HCEC 1CT (cell line): Measurements from ENCODE around the gene RSBN1.

Experiments
- DNase-seq: peaks from one replicate; pipeline ENCODE4 v3.0.0-alpha.2; 2017

The RSBN1 gene

DNA sequence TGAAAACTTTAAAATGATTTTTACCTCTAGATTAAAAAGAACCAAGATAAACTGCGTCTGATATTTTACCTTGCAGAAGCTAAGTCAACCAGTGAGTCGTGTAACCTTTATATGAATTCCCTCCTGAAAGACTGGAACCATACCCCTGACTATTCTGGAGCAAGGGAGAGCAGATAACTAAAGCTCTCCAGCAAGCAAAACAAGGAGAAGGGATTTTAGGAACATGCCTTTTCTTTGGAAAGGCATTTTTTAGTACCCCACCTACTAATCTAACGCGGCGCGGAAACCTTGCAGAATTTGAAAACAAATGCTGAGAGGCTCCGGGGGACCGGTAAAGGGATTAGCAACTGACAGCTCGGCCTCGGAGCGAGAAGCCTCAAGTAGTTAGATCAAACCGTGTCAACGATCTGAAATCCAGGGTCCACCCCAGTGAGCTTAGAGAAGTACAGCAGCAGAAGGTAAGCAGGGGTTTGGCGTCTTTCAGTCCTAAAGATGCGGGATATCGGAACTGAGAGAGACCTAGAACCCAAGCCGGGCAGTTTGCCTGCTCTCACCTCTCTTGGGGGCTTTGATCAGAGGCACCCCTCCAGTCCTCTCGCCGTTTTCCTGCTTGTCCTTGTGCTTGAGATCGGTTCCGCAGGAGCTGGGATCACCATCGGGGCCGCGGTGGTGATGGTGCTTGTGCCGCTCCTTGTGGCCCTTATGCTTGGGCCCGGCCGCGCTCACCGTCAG, 954 bp downstream of the RSBN1 start:
- peak; percentile 18 for DNase-seq

DNA sequence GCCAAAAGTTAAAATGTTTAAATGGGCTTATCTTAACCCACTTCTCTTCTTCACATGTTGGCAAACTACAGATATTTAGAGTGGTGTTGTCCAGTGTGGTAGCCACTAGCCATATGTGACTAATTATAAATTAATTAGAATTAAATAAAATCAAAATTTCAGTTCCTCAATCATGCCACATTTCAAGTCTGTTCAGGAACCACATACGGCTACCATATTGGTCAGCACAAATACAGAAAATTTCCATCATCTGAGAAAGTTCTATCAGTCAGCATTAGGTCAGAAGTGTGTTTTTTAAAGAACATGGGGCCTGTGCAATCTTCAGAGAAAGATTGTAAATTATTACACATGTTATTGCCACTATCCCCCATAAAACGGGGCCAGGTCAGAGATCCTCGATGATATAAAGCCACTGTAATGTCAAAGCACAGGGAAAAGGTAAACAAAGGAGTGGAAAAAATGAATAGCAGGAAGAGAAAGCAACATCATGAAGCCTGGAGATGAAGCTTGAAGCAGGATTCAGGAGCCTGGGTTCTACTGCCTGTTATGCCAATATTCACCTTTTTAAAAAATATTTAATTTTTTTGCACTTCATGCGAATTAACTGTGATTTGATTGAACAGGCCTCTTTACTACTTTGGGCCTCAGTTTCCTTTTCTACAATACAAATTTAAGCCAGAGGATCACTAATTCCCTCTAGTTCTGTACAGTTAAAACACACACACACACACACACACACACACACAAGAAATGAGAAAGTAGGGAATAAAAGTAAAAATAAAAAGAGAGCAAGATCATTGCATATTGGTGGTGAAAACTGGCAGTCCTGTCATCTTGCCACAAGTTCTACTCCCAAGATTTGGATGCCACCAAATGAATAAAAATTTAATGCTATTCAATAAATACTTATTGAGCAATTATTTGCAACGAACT, 2.3 kb downstream of the RSBN1 start:
- peak; percentile 53 for DNase-seq

DNA sequence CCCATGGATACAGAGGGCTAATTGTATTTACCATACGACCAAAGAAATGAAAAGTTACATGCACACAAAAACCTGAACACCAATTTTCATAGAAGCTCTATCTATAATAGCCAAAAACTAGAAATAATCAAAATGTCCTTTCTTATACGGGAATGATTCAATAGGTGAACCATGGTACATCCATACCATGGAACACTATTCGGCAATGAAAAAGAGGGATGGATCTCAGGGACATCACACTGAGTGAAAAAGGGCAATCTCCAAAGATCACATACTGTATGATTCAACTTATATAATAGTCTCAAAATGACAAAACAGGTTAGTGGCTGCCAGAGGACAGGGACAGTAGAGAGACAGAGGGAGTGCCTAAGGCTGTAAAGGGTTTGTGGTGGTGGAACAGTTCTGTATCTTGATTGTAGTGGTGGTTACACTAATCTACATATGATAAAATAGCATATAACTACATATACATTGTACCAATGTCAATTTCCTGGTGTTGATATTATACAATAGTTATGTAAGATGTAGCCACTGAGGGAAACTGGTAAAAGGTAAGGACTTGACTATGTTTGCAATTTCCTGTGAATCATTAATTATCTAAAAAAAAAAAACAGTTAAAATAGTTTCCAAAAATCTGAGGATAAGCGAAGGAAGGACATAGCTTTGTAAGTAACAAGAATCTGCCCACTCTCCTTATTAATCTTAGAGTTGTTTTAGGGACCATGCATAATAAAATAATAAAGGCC, 3.7 kb downstream of the RSBN1 start:
- no peak for DNase-seq

DNA sequence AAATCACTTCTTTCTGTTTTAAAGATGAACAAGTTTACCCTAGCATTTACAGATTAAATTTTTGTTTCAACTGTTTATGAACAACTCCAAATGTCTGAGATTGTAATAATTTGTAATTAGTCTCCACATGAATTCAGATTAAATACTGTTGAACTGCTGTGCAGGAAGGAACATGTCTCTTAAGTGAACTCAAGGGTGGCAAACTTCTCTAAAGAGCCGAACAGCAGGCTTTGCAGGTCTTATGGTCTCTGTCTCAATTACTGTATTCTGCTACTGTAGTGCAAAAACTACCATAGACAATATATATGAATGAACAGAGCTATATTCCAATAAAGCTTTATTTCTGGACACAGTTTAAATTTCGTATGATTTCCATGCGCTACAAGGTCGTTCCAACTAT, 6.6 kb downstream of the RSBN1 start:
- DNase-seq, result no peak

DNA sequence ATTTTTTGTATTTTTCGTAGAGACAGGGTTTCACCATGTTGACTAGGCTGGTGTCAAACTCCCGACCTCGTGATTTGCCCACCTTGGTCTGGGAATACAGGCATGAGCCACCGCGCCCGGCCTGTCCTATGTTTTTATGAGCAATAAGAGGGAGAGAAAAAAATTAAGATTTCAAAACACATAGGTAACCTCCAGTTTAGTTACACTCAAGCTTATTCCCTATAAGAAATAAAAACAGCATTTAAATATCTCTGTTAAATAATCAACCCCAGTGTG, 7.1 kb downstream of the RSBN1 start:
- no peak for DNase-seq

DNA sequence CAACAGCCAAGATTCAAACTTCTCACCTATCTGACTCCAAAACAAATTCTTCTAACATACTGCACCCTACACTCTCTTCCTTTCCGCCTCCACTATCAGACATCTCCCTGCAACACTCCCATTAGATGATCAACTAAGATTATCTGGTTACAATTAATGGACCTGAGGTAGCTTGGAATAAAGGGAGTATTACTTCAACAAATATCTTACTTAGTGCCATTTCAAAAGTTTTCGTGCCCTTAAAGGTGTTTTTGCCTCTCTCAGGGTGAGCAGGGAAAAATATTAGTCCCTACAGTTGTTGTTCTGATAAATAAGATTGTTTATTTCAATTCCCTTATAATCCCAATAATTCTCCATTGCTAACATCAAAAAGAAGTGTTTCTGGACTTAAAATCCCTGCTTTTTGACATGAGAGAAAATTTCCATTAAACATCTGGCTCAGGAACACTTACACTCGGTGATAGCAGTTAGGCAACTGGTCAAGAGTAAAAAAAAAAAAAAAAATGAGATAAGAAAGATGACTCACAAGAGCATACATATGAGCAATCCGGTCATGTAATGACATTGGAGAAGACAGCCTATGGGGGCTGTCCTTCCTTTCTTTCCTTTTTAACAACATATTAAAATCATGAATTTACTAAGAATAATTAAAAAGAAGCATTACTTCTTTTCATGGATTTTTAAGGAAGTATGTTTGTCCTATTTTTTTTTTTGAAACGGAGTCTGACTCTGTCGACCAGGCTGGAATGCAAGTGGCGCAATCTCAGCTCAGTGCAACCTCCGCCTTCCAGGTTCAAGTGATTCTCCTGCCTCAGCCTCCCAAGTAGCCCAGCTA, 7.6 kb downstream of the RSBN1 start:
- DNase-seq, result peak; percentile 74

DNA sequence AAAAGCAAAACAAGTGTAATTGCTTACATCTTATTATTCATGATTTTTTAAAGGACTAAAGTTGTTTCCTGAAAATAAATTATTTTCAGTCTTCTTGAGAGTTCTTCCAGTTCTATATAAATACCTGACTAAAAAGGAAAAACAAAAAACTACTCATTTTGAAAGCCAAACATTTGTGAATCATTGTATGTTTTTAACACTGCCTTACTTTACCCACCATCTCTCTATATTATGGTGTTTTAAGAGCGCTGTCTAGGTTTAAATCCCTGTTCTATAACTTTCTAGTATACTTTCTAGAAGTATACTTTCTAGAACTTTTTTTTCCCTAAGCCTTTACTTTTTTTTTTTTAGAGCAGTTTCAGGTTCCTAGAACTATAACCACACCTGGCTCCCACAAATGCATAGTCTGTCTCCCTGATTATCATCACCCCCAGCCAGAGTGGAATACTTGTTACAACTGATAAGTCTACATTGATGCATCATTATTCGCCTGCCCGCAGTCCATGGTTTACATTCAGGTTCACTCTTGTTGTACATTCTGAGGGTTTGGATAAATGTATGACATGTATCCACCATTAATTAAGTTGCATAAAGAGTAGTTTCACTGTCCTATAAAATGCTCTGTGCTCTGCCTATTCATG, 9.8 kb downstream of the RSBN1 start:
- no peak for DNase-seq

DNA sequence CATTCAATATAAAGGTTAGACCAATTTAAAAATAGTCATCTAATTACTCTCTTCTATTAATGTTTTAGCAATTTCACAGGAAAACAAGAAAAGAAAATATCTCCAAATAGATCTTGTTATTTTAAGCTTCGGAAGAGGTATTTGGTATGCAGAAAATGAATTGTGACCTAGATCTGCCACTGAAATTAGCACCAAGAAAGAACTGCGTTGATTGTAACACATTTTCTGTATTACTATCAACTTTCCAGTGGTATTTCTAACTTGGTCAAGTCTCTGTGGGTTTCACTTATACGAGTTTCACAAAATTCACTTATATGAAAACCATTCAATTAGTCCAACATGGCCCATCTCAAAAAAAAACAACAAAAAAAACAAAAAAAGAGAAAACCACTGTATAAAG, 11.8 kb downstream of the RSBN1 start:
- no peak for DNase-seq

DNA sequence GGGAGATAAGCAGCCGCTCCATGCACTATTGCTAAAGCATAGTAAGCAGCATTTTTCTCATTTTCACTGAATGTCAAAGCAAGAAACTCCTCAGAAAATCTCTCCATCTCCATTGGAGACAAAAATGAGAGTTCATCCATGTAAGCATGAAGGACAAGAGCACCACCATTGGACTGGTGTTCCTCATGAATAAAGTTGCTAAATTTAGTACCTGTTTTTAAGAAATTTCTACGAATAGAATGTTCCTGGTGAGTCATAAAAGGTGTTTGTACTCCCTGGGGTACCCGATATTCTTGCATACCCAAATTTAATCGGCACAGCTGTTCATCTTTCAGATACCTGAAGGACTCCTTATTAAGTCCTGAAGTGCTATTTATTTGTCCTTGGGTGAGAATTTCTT, 14.8 kb downstream of the RSBN1 start:
- DNase-seq, result no peak

DNA sequence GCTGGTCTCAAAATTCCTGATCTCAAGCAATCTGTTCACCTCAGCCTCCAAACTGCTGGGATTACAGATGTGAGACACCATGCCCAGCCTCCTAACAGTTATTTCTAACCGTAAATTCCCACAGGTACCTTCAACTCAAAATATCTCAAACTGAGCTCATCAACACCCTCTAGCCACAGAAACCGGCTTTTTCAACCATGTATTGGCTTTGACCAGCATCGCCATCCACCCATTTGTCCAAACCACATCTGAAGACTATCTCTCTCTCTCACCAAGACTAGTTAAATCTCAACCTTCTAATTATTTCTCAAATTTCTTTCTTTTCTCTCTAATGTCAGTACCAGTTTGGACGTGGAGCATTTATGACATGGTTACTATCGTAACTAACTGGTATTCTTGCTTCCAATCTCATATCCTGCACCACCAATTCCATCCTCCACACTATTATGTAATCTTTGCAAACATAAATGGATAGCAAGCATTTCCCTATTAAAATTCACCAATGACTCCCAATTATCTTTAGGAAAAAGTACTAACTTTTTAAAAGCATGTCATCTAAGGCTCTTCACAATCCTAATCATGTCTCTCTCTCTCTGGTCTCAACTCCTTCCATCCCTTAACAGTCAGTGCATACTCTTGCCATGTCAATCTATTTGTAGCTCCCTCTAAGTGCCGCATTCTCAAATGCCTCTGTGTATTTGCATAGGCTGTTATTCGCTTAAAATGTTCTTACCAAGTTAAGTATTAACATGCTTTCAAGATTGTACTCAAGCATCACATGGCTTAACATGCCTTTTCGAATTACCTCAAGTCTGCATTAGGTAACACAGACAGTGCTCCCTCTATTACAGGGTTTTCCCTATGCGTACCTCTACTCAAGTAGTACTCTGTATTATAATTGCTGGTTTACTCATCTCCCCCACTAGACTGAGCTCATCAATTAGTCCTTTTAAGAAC, 18.1 kb downstream of the RSBN1 start:
- no peak for DNase-seq

DNA sequence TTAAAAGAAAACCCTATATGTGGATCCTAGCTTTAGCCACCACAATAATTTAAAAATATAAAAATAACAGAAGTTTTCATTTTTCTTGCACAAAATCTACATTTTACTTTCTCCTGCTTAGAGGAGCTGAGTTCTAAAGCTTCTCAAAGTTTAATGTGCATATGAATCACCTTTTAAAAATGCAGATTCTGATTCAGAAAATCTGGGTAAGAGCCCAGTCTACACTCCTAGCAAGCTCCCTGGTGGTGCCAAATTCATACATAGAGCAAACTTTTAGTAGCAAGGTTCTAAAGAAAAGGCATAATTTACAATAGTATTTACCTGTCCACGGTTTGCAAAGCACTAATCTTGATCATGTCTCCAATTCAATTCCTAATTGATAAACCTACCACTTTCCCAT, 19.3 kb downstream of the RSBN1 start:
- DNase-seq, result peak; percentile 76

DNA sequence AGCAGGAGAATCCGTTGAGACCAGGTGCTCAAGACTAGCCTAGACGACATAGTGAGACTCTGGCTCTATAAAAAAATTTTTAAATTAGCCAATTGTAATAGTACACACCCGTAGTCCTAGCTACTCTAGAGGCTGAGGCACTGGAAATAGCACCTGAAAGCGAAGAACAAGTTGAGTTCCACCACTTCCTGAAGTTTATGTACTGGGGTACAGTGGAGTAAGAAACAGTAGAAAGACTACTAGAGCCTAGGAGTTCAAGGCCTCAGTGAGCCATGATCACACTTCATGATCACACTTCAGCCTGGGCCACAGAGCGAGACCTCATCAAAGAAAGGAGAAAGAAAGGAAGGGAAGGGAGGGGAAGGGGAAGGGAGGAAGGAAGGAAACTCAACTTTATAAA, 19.8 kb downstream of the RSBN1 start:
- no peak for DNase-seq

DNA sequence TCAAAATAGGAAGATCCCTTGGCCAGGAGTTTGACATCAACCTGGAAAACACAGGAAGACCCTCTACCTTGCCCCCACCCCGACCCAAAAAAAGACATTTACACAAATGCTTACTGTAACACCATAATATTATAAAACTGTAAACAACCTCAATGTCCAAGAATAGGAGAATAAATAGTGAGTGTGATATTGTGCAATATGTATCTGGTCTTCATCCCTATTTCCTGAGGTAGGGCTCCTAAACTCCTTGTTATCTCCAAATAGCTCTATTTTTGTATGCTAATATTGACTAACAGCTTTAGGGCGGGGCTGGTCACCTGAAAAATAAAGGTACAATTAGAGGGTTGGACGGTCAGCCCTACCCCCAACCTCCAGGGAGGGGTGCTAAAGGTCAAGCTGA, 23.5 kb downstream of the RSBN1 start:
- no peak for DNase-seq

DNA sequence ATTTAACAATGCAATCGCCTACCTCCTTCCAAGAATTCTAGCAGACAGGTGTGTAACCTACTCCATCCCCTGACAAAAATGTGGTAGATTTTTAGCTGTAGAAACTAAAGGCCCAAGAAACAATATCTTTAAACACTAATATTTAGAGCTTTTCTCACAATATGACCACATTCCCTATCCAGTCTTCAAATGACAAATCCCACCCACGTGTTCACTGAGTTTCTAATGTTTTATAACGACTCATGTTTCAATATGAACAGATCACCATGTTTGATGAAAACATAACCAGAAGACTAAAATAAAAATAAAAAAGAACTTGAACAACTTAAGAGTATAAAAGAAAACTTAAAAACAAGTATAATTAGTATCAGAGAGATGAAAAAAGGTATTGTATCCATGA, 24.6 kb downstream of the RSBN1 start:
- DNase-seq, result no peak

DNA sequence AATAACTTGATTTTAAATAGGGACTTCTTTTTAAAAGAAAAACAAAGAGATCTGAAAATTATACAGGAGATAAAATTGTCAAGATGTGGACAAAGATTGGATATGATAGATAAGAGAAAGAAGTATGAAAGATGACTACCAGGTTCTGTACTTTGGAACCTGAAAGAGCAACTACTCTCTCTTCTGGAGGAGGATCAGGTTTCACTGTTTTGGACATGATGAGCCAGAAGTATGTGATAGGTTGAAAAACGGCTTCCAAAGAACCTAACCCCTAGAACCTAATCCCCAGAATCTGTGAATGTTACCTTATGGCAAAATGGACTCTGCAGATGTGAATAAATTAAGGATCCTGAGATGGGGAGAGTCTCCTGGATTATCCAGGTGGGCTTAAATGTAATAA, 26.2 kb downstream of the RSBN1 start:
- peak; percentile 30 for DNase-seq

DNA sequence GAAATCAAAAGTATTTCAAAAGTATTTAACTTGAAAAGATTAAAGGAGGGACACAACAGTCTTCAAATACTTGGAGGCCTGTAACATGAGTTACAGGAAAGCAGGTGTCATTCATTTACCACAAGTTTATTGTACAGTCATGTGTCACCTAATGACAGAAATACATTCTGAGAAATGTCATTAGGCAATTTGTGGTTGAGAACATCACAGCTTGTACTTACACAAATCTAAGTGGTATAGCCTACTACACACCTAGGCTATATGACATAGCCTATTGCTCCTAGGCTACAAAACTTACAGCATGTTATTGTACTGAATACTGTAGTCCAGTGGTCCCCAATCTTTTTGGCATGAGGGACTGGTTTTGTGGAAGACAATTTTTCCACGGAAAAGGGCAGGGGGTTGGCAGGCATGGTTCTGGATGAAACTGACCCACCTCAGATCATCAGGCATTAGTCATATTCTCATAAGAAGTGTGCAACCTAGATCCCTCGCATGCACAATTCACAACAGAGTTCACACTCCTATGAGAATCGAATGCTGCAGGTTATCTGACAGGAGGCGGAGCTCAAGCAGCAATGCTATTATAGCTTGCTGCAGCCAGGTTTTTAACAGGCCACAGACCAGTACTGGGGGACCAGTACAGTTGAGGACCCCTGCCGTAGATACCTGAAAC, 28.0 kb downstream of the RSBN1 start:
- no peak for DNase-seq

DNA sequence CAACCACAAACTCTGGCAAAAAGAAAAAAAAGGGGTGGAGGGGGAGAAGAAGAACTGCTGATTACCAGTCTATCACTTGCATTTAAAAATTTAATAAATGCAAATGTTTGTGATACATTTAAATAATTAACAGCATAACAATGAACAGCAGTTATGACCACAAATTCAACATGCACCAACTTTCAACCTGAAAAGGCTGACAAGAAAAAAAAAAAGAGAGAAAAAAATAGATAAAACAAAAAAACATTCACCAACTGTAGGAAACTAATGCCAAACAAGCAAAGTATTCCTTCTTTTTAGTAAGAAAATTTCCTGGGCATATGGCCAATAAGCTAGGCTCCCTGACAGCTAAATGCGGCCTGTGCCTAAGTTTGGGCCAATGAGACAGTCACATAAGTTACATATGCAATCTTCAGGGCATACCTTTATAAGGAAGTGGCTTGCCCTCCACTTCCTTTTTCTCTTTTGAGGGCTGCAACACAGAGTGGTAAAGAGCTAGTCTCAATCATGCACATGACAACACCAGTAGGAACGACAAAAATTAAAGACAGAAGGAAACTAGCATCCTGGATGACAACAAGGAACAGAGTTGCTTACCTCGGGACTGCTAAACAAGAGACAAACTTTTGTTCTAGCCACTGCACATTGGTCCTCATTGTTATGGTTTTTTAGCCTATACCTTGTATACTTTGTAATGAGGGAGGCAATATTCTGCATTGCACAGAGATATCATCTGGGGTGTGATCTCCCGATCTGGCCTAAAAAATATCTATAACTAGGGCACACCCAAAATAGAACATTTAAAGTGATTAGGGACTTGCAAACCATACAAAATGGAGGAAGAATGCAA, 28.8 kb downstream of the RSBN1 start:
- DNase-seq, result peak; percentile 22

DNA sequence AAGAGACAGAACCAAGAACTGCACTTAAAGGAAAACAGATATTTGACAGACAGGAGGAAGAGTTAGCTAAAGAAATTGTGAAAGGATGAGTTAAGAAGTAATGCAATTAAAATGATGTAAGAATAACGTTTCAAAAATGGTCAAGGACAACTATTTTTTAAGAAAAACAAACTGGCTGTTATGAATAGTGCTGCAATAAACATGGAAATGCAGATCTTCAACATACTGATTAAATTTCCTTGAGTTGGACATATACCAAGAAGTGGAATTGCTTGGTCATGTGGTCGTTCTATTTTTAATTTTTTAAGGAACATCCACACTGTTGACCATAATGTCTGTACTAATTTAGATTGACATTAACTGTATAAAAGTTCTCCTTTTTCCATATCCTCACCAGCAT, 29.9 kb downstream of the RSBN1 start:
- DNase-seq, result no peak

DNA sequence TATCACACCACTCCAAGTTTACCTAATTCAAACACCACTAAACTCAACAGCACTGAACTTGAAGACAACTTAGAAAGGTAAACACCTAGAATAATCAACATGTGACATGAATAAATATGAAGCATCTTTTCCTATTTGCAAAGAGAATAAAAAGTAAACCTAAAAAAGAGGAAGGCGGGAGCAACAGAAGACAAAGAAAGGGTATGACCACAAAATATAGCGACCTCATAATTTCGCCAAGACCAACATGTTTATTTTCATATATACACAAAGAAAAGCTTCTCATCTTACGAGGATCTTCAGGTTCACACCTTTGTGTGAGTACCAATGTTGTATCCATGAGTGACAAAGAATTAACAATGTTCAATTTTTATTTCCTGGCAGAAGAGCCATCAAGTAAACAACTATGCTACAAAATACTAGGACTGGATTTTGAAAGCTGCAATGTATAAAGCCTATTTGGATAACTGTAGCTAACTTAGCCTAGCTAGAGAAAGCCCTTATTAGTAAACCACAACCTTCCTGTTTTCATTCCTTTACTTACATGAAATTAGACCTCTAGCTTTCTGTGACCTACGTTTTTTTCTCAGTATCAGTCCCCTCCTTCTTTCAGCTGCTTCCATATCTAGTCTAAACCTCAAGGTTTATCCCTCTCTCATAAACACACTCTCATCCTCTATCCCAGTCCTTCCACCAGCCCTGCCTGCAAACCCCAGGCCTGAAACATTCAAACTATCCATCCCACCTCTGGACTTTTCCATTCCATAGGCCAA, 31.7 kb downstream of the RSBN1 start:
- DNase-seq, result no peak
